Measurements from ENCODE around the gene EIF3F.
"Not testable (repeated sequence)": the region's sequence is repeated elsewhere in the genome, so short reads cannot be mapped to it uniquely, and the experiment has no call there.

The EIF3F gene

DNA sequence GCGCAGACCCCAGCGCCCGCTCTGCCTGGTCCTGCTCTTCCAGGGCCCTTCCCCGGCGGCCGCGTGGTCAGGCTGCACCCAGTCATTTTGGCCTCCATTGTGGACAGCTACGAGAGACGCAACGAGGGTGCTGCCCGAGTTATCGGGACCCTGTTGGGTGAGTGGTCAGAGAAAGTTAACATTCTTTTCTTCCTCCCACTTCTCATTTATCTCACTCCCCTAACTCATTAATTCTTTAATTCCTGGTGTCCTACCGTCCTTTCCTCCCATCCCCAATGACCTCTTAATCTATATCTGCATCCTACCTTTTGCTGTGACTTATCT is 385 bp downstream of the EIF3F start:
- not testable (repeated sequence) for DNase-seq (ENCODE audit: low spot score)

DNA sequence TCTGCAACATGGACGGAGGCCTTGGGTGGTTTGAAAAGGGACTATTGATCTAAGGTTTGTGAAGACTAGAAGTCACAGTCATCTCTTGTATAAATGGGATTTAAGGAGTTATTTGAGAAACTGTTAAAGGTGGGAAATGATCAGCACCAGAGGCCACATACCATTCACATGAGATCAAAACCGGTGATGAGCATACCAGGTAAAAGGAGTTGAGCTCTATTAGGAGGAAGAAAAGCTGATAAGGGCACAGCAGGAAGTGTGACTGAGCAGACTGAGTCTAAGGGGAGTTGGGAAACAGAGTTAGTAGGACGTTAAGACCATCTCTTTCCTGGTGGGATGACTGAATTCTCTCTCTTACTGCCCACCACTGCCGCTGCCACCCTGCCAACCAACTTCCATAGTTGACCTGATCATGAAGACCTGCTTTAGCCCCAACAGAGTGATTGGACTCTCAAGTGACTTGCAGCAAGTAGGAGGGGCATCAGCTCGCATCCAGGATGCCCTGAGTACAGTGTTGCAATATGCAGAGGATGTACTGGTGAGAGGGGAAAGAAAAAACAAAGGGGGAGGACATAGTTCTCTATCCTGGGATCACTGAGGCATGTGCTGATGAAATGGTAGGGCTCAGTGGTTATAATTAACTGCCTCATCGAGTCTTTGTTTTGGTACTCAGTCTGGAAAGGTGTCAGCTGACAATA is 7.6 kb downstream of the EIF3F start:
- no peak for DNase-seq (ENCODE audit: low spot score)

DNA sequence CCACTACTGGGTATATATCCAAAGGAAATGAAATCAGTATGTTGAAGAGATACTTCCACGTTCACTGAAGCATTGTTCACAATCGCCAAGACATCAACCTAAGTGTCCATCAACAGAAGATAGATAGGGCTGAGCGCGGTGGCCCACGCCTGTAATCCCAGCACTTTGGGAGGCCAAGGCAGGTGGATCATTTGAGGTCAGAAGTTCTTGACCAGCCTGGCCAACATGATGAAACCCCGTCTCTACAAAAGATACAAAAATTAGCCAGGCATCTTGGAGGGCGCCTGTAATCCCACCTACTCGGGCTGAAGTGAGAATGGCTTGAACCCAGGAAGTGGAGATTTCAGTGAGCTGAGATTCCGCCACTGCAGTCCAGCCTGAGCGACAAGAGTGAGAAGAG is 12.7 kb downstream of the EIF3F start:
- no peak for DNase-seq (ENCODE audit: low spot score)

DNA sequence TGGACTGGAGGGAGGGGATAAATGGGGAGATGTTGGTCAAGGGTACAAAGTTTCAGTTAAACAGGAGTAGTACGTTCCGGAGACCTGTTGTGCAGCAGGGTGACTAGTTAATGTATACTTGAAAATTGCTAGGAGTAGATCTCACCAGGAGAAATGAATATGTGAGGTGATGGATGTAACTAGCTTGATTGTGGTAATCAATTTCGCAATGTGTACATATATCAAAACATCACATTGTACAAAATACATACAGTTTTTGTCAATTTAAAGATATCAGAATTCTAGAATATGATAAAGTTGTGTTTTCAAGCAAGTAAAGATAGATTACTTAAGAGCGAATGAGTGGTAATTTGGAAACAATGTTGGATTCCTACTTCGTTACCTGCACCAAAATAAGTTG is 13.3 kb downstream of the EIF3F start:
- DNase-seq (ENCODE audit: low spot score), result no peak

DNA sequence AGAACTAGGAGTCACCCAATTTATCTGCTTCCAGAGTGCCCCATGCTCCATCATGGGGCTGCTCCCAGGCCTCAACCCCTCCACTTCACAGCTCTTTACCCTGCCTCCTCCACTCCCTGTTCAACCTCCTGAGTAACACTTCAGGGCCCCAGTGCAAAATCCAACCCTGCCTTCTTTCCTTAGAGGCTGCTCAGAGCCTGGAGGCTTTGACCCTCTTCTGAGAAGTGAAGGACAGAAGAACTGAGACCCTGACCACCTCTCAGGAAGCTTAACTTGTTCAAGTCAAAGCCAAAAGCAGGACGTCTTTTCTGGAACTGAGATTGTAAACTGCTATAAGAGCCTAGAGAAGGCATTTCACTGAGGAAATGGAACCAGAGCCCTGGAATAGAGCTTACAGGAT is 15.5 kb downstream of the EIF3F start:
- DNase-seq (ENCODE audit: low spot score), result no peak

DNA sequence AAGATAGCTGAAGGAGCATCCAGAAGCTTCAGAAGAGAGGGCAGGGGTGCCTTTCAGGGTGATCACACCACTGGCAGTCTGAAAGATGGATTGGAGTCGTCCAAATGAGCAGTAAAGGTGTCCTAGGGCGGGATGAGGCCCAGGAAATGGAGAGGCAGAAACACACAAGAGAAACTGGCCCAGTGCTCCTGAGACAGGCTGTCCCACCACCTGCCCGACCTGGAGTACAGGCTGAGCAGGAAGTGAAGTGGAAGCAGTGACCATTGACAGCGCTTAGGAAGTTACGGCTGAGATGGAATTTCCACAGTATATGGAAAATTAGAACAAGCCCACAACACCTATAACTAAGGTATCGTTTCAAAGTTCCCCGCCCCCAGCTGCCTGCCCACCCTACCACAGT is 16.1 kb downstream of the EIF3F start:
- DNase-seq (ENCODE audit: low spot score), result no peak

DNA sequence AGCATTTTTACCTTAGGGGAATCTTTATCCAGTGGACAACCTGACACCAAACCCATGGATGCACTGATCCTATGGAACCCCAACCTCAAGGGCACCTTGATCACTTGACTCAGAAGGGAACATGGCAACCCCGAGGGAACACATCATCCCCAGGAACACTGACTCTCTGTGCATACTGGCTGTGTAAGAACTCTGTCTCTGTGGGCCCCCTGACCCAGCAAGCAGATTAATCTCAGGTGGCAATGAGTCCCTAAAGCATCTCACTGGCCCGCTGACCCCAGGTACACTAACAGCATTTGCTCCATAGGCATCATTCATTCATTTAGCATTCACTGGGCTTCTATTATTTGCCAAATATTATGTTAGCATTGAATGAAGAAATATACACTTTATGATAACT is 16.9 kb downstream of the EIF3F start:
- DNase-seq (ENCODE audit: low spot score), result no peak

DNA sequence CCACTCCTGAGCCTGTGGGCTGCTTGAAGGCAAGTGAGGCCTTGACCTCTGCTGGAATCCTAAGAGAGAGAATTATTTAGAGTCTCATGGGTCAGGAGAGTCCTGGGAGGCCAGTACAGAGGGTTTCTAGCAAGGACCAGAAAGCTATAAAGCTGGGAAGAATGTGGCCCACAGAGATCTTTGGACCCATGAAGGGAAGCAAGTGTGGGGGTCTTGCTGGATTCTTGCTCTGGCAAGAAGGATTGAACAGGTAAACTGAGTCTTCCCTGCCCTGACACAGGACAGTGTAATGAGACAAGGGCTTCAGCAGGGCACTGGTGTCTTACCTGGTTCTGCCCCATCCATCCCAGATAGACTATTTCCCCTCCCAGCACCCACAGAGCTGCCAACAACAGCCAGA is 18.4 kb downstream of the EIF3F start:
- DNase-seq (ENCODE audit: low spot score), result no peak

DNA sequence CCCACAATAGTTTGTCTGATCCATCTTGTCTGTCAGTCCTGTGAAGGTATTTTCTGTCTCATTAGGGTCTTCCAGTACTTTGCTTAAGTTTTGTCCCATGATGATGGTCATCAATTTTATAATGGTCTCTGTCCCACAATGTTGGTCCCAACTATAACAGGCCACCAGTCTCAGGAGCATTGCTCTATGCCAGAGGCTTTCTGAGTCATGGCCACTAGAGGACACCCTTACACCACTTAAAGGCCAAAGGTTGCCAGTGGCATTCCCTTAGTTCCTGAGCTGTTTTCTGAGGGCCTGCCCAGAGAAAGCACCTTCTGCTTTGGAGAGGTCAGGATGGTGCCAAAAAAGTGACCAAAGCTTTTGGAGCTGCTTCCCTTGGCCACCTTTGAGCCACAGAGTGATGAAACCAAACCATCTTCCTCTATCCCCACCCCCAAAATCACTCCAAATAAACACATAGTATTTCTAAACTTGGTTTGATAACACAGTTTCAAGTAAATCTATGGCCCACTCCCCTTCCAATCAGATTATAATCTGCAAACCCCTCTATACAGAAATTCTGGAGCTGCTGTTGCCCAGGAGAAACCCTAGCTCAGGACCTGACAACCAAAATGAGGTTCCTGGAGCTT is 19.3 kb downstream of the EIF3F start:
- DNase-seq (ENCODE audit: low spot score), result peak; percentile 70

DNA sequence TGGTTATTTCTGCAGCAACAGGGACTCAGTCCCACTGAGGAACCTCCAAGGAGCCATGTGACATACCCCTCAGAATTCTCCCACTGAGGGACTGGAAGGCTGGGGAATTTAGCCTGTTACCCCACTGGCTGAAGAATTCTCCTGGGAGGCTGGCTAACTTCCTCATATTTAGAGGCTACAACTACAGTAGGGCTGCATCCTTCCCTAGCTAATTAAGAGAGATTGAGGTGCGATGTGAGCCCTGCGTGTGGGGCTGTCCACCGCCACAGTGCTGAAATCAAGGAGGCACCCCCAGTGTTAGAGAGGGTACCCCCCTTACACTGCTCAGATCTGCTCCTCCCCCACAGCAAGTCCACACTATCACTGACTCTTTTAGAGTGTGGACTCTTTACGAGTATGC is 21.1 kb downstream of the EIF3F start:
- no peak for DNase-seq (ENCODE audit: low spot score)

DNA sequence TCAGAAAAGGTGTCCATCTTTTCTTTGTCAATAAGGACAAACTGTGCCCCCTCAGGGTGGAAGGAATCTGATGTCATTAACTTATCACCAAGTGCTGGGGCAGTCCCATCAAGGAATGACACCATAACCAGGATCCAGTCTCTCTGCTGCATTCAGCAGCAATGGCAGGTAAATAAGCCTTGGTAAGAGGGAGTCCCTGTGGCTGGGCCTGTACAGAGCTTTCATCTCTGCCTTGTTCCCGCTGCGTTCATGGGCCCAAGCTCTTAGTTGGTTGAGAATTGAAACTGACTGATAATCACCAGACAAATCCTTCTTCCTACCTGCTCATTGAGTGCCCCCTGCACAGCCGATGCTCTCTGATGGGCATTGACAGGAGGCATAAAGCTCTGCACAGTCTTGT is 22.7 kb downstream of the EIF3F start:
- DNase-seq (ENCODE audit: low spot score), result no peak

DNA sequence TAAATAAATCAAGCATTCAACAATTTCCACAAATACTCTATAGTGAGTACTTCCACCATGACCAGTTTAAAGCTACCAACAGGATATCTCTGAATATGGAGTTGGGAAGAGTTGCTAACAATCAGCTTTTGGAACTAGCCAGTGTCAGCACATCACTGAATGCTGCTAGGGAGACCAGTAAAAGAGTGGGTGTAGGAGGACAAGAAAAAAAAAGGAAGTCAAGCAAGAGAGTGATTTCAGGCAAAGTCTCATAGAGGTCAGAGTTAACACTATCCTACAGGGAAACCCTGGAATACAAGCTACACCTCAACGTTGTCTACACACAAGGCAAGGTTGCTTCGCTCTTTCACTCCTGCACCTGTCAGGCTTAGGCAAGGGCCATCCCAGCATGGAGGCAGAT is 24.2 kb downstream of the EIF3F start:
- DNase-seq (ENCODE audit: low spot score), result no peak

DNA sequence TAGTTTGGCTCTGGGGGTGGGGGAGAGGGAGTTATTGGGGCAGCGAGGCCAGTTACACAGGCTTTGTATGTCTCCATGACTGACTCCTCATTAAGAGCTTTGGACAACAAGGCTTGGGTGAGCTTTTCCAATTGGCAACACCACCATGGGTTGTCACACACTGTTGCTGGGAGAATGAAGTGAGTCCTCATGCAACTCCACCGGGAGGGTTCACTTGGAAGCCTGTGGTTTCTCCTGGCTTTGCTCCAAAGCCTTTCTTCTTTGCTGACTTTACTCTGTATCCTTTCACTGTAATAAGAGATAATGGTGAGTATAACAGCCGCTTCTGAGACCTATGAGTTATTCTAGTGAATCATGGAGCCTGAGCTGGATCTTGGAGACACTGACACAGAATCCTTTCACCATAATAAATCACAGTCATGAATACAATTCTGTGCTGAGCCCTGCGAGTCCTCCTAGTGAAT is 24.9 kb downstream of the EIF3F start:
- no peak for DNase-seq (ENCODE audit: low spot score)

DNA sequence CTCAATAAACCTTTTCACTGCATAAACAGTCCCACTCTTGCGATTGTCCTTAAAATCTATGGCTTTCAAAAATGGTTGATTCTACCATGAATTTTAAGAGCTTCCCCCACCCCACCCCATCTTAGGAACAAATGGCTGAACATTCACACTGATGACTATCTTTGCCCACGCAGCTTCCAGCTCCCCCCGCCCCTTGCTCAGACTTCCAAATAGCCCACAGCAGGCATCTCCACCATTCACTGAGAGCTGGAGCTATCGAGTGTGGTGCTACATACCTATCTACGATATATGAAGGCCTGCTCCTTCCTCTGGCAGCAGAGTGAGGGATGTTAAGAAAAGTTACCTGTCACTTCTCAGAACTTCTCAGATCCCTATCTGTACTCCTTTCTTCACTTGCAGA is 26.7 kb downstream of the EIF3F start:
- no peak for DNase-seq (ENCODE audit: low spot score)

DNA sequence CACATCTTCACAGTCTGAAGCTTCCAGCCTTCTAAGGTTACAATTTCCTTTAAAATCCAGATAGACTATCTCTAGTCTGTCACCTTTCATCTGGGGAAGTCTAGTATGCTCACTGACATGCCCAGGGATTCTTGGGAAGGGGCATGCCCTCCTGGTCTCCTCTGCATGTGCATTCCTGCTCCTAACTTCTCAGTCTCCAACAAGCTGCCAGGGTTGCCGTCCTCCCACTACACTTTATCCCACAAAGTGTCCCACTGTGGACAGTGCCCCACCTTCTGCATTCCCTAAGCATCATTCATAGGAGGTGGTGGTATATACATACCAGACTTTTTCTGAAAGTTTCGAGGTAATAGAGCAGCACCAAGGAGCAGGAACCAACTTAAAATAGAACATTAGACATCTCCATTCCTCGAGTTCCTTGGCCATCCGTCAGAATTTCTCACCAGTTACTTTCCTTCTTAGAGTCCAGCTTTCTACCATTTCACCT is 28.7 kb downstream of the EIF3F start:
- no peak for DNase-seq (ENCODE audit: low spot score)

DNA sequence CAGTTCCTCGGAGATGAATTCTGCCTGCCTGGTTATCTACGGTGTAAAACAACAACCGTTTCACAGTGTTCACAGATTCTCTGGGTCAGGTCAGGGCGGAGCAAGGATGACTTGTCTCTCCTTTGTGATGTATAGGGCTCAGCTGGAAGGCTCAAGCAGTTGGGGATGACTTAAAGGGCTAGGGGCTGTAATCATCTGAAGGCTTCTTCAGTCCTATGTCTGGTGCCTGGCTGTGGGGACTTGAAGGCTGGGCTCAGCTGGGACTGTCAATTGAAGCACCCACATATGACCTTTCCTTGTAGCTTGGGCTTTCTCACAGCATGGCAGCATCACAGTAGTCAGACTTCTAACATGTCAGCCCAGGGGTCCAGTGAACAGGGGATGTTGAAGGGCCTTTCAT is 29.3 kb downstream of the EIF3F start:
- no peak for DNase-seq (ENCODE audit: low spot score)

DNA sequence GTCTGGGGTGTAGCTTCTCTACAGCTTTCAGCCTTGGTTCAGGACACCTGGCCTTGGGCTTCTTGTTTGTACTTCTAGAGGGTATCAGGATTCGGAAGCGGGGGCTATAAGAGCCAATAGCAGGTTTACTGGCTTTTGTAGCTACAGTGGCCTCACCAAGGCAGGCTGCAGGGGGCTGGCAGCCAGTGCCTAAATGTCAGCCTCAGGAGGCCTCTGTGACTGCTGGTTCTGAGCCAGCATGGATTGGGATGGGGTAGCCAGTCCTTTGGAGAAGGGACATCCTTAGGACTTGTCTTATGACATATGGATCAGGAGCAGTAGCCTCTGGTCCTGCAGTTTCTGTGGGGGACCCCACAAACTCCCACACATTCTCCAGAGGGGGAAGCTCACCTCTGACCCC is 29.9 kb downstream of the EIF3F start:
- no peak for DNase-seq (ENCODE audit: low spot score)

DNA sequence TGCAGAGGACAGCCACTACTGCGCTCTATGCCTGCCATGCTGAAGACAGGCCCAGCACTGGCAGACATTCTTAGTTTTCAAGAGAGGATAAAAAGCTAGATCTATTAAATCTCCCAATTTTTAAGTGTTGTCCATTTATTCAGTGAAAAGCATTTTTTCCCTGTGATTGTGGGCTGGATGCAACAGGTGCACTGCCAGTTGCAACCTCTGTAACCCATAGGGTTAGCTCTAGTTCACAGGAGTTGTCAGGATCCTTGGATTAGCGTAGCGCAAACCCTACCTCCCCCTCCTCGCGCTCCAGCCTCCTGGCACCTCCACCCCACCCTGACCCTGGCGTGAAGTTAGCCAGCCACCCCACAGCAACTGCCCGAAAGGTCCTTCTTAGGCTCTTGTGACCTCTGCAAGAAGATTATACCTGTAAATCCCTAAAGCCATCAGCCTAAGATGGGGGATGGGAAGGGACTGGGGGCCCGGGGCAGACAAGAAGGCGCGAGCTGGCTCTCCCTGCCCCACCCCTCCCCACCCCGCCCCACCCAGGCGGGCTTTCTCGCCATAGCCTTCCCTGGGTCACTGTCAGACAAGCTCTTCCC is 30.9 kb downstream of the EIF3F start:
- DNase-seq (ENCODE audit: low spot score), result no peak

DNA sequence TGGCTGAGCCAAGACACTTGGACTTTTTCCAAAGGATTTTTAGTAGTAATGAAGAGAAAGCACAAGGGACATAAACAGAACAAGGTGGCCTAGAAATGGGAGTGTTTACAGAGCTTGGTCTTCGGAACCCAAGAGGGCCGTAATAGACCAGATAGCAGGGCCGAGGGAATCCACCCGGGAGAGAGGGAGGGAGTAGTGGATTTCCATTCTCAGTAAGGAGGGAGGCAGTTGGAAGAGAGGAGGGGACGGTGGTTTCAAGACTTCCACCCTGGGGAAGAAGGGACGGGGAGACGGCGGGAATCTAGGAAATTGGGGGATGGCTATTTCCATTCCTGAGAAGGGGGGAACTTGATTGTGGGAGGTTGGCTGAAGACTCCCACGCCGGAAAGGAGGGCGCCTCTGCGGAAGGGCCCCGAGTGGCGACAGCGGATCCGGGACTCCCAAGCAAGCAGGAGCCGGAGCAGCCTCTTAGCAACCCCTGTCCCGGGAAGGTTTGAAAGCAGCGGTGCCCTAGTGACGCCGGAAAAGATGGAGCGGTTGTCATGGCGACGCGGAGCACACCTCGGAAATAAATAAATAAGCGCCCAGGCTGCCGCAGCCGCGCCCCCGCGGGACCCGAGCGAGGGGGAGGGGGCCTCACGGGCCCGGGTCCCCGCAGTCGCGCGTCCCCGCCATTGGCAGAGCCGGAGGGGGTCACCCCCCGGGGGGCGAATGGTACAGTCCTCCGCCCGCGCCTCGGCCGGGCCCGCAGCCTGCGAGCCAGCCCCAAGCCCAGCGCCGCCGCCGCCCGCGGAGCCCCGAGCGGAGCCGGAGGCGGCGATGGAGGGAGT is 31.6 kb downstream of the EIF3F start:
- peak; percentile 64 for DNase-seq (ENCODE audit: low spot score)

DNA sequence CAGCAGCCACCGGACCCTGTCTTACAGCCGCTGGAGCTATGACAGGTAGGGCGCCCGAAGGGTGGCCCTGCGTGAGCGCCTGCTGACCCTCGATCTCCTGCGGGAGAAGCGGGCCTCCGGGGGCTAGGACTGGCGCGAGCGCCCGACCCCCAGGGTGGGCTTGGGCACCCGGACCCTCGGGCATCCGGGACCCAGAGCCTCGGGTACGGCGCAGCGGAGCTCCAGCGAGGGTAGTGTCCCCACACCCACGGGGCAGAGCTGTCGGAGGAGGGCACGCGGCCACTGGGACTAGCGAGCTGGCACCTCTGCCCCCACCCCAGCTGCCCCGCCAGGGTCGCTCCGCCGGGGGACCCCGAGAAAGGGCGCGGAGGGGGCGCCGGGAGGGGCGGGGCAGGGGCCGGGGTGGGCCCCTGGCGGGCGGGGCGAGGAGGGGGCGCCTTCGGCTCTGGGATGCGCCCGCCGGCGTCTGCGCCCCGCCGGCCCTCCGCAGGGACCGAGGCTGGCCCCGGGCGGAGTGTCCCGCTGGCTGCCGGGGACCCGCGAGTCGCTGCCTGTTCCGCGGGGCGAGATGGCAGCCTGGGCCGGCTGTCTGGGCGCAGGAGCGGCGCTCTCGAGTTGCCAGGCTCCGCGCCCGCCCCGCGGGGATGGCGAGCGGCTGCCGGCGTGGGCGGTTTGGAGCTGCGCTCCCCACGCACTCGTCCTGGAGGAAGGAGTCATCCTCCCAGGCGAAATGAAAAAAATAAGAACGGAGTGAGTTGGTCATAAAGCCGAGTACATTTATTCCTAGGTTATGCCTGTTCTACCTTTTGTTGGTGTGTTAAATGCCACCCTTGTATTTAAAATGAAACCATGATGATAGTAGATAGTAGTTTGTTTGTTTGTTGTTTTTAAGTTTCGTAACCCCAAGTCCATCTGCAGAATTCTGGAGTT is 32.4 kb downstream of the EIF3F start:
- no peak for DNase-seq (ENCODE audit: low spot score)

DNA sequence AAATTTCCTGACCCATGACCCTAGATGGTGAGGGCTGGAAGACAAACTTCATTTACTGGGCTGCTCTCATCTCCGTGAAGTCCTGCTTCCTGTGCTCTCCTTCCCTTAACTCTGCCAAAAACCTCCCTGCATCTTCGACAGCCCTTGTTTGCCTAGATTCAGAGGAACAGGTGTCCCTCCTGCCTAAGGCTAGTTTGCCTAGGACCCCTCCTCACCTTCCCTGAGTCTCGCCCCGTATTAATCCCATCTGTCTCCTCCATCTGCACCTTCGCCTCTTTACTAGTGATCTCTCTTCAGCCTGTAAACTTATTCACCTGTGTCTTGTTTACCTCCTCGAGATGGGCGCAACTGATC is 33.1 kb downstream of the EIF3F start:
- DNase-seq (ENCODE audit: low spot score), result no peak
